EL (cell line): ENCODE measurements around the gene FNIP2.
A peak's percentile ranks its signal among the peaks of the same experiment; 100 is the strongest.
"Not testable (repeated sequence)": the region's sequence is repeated elsewhere in the genome, so short reads cannot be mapped to it uniquely, and the experiment has no call there.

Experiments used
- DNase-seq: peaks from one replicate; pipeline ENCODE4 v3.0.0-alpha.2; 2016

The FNIP2 gene

DNA sequence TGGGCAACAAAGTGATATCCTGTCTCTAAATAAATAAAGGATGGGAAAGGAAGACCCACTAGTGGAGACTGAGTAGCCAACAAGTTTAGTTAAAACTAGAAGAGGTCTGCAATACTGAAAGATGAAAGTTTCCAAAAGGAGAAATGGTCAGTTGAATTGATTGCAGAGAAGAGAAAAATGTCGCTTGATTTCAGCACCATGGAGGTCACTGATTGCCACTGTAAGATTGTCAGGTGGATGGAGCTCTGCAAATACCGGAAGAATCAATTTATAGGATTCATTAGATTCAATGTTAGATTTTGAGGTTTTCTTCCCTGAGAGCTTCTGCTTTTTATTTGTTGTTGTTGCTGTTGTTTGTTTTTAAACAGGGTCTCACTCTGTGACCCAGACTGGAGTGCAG lies 5.4 kb upstream of the FNIP2 start:
- no peak for DNase-seq

DNA sequence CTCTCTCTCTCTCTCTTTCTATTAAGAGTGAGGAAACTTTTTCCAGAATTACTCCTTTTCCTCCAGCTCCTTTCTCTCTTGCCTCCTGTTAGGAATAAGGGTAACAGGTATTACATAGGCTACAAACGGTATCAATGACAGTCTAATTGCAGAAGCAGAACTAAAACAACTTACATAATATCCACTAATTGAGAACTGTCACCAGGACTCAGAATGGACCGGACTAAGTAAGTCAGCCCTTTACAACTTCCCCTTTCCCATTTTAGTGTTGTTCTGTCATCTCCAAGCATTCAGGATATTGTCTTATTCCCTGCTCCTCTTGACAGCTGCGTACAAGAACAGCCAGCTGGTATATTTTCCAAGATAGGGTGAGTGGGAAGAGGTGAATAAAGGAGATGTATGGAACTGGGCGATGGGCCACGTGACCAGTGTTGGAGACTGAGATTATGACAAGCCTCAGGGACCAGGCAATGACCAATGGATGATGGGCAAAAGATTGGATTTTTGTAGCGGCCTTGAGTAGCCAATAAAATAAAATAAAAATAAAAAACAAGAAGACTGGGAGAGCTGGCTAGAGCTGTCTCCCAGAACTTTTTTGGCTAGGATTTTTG lies 2.3 kb upstream of the FNIP2 start:
- no peak for DNase-seq

DNA sequence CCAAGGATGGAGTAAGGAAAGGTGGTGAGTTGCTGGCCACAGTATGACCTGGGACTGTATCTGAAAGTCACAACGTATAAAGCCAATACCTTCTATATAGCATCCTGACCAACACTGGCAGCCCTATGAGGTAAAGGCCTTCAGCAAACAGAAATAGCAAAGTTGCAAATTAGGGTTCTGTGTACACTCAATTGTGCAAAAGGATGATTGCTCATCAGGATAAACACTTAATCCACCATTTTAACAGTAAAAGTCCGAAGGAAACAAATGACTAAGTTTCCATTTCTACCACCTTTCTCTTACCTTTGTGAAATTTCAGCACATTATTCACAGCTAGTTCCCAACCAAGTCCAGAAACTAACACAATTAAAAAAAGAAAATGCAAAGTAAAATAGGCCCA lies 1.4 kb upstream of the FNIP2 start:
- DNase-seq, result no peak

DNA sequence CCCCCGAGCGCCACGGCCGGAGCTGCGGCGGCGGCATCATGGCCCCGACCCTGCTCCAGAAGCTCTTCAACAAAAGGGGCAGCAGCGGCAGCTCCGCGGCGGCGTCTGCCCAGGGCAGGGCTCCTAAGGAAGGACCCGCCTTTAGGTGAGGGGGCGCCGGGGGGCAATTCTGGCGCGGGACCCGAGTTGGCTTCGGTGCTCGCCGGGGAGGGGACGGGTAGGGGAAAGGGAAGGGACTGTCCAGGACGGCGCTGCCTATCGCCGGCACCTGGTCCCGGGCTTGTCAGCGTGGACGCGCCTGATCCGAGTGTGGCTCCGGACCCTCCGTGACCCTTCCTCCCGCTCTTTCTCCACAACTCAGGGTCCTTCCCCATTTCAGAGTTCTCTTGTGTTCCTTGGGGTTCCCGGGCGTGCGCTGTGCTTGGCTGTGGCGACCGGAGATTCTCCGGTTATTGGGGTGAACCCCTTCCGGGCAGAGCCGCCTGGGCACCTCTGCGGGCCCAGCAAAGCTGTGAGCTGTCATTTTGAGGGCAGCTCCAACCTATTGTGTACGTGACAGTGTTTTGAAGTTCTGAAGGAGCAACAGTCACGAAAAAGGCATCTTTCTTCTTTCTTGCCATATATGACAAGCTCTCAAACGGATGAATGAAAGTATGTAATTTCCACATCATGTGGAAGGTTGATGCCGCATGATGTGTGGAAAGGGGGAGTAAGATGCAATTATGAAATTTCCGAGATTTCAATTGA lies 522 bp downstream of the FNIP2 start:
- peak; percentile 50 for DNase-seq

DNA sequence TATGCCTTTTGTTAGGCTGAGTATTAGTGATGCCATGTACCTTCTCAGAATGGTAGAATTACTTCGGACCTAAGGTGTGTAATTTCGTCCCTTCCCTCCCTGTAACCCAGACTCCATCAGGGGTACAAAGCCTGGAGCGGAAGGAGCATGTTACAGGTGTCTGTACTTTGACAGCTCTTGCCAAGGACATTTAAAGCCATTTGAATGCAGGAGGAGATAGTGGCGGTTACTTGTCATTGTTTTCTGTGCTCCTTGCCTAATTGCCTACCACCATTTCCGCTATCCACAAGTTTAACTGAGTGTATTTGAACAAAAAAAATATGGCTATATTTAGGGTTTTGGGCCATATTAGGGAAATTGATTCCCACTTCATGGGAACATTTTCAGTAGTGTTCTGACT lies 1.8 kb downstream of the FNIP2 start:
- DNase-seq, result no peak

DNA sequence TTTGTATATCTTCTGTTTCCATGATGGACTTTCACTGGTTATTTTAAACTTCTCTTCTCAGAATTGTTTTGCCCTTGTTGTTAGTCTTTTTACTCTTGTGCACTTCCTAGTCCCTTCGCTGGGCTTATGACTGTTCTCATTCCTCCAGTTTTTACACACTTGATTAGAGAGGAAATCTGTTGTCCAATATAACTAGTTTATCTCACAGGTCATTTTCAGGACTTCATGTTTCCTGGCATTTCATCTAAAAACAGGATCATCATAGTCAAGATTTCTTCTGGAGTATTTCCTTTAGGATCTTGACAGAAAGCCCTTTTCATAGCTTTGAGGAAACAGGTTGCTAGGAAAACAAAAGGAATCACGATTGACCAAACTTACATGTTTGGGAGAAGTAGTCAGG lies 3.0 kb downstream of the FNIP2 start:
- no peak for DNase-seq

DNA sequence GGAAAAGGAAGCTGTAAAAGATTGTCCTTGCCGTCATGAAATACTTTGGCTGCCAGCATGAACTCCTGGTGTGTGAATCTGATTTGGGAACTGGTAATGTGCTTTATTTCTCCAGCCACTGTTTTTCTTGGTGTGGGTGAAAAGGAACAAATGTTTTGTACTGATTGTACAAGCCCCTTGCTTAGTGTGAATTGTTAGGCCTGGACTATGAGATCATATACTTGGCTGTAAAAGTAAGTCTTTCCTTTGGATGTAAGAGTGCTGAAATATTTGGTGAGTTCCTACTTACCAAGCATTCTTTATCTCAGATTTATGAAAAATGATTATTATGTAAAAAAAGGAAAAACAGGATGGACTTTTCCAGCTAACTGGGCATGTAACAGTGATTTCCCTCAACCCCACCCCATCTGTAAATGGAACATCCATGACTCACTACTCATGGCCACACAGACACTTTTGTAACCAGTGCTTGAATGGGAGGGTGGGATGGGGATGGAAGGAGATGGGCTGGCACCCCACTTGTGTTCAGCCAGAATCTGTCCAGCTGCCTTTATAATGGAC lies 6.3 kb downstream of the FNIP2 start:
- DNase-seq, result peak; percentile 54

DNA sequence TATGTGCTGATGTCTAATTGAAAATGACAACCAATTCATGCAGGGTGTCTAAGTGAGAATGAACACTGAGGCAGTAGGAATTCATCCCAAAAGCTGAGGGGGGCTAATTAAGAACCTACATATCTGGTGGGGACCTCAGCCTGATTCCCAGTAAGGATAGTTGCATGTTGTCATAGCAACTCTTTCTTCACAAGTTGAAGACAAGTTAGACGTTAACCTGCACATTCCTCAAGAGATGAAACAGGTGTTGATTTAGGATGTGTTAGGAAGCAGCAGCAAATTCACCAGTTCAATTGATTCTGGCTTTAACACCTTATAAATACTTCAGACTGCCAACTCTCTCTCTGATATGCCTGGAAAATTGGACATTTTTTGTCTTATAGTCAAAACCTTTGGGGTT lies 7.3 kb downstream of the FNIP2 start:
- DNase-seq, result no peak

DNA sequence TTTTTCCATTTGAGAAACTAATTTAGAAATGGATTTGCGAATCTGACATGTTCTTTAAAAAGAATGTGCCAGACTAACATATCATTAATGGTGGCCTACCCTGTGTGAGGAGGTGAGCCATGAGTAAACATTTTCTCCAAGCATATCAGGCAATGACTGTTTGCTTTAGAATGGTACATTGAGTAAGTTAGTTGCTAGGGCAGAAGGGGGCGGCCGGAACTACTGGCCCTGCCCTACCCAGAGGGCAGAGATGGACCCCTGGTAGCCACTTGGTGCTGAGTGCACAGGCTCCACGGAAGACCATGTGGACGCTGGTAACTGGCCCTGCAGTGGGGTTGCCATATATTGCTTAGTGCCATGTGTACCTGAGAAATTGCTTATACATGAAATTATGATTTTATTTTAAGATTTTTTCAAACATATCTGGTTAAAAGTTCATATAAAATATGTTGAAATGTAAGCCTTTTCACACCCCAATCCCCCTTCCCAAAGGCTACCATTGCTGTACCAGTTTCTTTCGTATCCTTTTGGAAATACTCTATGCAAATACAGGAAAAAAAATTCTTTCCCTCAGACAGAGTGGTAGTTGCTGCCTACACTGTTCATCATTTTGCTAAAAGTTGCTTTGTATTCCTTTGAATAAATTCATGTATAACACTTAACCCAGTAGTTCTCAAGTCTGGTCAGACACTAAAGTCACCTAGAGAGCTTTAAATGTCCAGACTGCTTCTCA lies 8.8 kb downstream of the FNIP2 start:
- DNase-seq, result no peak

DNA sequence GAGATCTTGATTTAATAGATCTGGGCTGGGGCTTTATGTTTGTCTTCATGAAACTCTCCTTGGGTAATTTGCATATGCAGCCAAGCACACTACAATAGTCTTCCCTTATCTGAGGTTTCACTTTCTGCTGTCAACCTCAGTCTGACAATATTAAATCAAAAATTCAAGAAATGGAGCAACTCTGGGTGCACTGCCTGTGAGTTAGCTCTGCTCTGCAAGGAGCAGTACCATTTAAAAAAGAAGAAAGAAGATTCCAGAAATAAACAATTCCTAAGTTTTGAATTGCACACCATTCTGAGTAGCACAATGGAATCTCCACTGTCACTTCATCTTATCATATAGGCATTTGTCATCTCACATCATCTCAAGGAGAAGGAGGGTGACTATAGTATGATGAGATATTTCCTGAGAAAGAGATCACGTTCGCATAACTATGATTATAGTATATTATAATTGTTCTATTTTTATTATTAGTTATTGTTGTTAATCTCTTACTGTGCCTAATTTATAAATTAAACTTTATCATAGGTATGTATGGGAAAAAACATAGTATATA lies 9.4 kb downstream of the FNIP2 start:
- no peak for DNase-seq

DNA sequence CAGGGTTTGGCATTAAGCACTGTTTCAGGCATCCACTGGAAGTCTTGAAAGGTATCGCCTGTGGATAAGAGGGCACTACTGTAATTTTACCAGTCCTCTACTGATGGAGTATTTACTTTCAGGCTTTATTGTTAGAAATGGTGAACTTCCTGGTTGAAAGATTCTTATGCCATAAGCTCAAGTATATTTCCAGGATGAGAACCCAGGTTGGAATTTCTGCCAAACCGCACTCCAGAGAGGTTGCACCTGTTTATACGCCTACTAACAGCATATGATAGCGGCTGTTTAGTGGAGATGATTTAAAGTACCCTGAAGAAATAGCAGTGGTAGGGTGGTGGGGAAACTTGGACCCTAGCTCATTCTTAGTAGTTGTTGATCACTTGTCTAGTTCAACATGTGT lies 9.9 kb downstream of the FNIP2 start:
- no peak for DNase-seq

DNA sequence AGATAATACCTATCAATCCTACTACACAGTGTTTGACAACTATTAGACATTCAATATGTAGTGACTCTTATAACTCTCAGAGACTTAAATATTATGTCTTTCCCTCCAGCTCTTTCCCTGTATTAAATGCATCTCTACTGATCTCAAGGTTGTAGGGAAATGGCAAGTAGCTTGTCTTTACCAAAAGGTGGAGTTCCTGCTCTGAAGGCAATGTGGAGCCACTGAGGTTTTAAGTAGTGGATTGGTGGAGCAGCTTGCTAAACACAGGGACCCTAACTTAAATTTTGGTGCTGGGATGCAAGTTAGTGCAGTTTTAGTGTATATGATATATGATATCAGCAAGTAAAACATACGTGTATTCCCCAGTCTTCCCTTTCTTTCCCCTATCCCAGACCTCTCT lies 13.1 kb downstream of the FNIP2 start:
- no peak for DNase-seq

DNA sequence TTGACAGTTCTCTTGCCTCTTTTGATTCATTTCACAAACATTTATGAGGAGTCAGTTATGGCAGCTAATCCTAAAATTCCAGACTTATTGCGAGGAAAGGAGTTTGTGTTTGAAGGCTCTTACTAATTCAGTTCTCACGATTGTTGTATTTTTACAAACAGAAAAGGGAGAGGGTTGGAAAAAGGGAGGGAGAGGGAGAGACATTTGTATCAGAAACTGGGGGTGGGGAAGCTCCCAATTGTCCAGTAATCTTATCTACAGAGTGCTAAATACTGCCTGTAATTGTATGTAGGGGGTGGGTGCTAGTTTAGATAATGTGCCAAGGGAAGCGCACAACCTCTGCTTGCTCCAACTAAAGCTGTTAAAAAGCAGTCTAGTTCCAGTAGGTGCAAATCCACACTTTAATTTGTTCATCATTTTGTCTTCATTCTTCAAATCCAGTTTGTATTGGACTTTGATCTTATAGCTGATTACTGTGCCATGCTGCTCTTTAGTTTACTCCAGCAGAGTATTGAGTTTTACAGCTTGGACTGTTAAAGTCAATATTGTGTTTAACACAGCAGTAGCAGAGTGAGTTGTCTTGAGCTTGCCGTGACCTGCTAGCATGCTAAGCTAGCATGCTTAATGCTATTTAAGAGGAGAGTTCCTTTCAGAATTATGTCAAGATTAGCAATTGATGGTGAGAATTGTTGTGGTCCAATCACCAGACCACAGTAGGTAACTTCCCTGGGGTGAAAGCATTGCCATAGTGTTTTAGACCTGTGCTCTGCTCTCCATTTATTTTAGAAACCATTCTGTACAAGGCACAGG lies 13.9 kb downstream of the FNIP2 start:
- DNase-seq, result peak; percentile 69

DNA sequence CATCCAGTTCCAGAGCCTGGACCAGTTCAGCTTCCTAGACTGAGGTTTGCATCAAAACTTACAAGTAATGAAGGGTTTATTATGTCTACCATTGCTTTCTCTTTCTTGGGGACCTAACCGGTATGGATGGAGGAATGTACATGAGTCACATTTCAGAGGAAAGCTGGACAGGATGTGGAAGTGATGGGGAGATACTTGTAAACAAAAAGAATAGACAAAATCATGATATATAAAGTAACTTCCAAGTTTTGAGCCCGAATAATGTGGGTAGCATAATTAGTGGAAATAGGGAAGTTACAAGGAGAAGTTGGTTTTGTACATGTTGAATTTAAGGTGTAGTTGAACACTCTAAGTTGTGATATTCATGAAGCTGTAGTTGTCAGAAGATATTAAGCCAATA lies 15.0 kb downstream of the FNIP2 start:
- peak; percentile 73 for DNase-seq

DNA sequence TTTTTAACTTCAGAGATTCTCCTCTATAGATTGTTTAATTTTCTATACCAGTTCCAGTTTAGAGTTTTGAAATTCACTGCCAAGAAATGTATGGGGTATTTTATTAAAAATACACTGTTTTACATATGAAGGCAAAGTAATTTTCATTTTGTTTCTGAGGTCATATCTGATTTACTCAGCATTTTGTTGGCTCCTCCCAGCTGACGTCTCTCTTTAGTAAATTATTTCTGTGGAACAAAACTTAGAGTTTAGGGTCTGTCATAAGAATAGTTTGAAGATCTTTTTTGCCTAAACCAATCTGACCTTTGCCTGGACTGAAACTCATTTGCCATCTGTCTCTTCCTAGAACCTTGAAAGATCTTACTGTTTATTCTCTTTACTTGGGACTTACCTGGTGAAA lies 16.9 kb downstream of the FNIP2 start:
- DNase-seq, result no peak

DNA sequence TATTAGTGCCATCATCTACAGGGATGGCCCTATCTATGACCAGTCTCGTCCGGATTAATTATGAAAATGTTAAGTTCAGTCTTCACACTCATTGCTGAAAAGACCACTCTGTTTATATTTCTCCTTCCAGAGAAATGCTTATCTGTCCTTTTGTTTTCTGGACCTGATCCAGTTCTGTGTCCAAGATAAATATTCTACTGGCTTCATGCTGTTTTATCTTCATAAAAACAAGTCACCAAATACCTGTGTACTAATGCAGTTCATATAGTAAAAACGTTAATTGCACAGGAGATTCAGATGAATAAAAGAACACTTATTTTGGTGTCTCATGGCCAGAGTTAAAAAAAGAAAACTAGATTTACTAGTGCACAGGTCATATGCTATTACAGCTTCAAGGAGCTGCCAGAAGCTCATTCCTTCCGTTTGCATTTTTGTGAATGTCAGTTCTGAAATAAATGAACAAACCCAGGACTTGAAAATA lies 17.3 kb downstream of the FNIP2 start:
- DNase-seq, result no peak

DNA sequence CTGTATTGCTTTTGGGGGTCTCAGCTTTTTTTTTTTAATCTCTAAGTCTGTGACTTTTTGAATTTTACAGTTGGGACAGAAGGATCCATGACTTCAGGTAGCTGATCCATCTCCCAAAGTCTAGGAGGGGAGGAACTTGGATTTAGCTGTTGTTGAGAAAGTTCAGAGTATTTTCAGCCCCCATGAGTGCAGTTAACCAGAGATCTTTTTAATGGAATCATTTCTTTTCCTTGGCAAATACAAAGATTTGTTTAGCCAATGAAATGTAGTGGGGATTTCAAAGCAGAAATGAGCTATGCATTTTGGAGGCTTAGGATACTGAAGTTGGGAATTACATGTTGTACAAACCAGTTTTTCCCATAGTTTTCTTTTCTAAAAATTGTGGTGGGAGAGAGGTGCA lies 18.1 kb downstream of the FNIP2 start:
- DNase-seq, result no peak

DNA sequence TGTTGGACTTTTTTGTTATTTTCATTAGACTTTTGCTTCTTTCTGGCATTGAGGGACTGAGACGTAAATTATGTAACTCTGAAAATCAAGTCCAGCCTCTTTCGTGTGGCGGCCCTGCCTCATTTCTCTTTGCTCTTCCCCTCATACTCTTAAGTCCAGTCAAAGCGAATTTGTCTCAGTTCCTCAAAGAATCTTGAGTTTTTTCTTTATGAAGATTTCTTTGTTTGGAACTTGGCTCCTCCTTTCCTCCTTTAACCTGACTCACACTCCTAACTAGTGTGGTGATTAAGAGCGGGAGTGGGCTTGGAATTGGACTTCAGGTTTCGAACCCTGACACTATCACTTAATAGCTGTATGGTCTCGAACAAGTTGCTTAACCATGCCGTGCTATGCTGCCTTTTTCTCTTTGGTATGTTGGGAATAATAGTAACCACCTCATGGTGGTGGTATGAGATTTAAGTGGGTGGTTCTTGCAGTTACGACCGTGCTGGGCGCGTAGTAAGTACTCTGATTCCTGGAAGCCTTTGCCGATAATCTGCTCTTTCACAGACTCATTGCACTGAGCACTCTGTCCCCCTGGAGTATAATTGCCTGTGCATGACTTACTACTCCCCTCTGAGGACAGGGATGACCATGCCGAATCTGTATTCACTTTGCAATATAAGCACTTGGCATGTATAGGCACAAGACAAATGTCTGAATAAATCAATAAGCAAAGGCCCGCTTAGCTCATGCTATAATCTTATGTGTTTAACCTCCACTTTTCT lies 19.1 kb downstream of the FNIP2 start:
- DNase-seq, result no peak

DNA sequence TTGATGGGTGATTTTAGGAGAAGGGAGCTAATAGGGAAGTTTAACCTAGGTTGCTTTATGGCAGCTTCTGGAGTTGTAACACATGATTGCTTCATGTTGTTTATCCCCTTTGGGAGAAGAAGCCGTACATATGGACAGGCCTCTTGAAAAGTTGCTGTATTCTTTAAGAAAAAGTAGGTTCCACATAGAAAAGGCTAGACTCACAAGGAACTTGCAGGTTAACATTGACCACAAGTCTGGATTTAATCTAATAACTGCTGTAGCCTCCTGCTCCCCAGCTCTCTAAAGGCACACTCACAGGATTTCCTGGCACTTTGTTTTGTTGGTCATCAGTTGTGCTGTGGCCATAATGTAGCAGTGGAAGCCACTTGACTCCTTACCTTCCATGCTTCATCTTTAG lies 19.7 kb downstream of the FNIP2 start:
- DNase-seq, result no peak

DNA sequence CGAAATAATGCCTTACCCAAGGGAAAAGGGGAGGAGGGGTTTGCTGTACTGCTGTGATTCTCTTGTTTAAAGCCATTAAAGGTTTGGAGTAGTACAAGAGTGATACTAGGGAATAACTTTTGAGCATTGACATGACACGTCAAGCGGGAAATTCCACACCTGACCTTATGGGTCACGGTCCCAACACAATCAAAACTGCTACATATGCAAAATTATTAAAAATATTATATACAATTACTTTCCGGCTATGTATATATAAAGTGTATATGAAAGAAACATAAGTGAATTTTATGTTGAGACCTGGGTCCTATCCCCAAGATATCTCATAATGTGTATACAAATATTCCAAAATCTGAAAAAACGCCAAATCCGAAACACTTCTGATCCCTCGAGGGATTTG lies 21.0 kb downstream of the FNIP2 start:
- no peak for DNase-seq

DNA sequence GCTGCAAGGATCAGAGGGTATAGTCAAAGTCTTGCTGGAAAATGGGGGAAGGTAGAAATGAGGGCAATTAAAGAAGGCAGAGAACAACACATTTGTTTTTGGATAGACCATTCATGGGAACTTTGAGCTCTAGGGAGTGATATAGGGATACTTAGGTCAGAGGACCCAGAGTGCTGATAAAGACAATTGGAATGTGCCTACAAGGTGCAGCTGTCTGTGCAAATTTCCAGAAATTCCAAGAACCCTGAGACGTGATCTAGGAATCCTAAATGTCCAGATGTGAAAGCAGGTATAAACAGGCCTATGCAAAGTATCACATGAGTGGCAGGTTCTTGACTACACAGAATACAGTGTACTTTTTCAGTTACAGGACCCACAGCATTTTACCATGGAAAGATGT lies 24.2 kb downstream of the FNIP2 start:
- DNase-seq, result peak; percentile 29

DNA sequence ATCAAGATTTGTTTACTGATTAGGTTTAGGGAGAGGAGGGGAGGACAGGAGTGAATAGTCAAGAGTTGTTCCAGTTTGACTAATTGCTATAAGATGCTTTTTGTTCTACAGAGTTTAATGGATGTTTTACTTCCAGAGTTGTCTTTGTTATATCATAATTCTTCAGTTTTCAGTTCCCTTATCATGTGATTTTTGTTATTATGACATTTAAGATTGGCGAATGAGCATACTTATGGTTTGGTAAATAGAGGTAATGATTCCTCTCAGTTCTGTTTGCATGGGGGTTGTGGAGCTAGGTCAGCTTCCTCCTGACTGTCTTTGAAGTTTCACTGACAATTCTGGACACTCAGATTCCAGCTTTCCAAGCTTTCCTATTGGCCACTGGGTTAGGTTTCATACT lies 24.6 kb downstream of the FNIP2 start:
- DNase-seq, result not testable (repeated sequence)
